Measurements from ENCODE around the gene PCBP3.
A peak's percentile ranks its signal among the peaks of the same experiment; 100 is the strongest.
"Not testable (repeated sequence)": the region's sequence is repeated elsewhere in the genome, so short reads cannot be mapped to it uniquely, and the experiment has no call there.

The PCBP3 gene

DNA sequence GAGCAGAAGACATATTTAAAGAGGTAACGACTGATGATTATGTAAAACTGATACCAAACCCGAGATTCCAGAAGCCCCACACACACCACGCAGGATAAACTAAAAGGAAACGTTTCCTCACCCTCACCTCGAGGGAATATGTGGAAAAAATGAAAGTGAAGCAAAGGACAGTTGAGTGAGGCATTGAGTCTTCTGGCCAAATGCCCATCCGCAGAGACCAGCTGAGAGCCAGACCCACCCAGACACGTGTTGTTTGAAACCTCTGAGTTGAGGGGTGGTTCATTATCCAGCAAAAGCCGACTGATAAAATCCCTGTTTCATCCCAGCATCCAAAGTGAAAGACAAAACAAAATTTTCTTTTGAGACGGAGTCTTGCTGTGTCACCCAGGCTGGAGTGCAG is 29.6 kb upstream of the PCBP3 start:
- no peak for DNase-seq

DNA sequence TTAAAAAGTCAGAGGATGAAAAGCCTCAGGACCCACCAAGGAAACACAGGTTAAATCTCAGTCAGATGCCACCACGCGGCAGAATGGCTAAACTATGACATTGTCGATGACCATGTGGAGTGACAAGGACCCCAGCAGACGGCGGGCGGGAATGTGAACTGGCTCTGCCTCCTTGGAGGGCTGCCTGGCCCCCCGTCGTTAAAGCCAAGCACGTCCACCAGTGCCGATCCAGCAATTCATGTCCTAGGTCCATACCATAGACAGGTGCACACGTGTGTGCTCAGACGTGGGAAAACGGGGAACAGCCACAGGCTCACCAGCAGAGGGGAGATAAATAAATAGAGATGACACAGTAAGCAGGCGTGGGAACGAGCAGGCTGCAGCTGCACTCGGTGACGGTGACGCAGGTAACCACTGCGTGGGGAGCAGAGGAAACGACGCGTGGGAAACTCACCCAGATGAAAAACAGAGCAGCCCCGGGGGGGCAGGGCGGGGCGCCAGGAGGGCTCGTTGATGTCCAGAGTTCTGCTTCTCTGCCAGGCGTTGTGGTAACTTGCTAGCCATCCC is 28.3 kb upstream of the PCBP3 start:
- DNase-seq, result peak; percentile 58

DNA sequence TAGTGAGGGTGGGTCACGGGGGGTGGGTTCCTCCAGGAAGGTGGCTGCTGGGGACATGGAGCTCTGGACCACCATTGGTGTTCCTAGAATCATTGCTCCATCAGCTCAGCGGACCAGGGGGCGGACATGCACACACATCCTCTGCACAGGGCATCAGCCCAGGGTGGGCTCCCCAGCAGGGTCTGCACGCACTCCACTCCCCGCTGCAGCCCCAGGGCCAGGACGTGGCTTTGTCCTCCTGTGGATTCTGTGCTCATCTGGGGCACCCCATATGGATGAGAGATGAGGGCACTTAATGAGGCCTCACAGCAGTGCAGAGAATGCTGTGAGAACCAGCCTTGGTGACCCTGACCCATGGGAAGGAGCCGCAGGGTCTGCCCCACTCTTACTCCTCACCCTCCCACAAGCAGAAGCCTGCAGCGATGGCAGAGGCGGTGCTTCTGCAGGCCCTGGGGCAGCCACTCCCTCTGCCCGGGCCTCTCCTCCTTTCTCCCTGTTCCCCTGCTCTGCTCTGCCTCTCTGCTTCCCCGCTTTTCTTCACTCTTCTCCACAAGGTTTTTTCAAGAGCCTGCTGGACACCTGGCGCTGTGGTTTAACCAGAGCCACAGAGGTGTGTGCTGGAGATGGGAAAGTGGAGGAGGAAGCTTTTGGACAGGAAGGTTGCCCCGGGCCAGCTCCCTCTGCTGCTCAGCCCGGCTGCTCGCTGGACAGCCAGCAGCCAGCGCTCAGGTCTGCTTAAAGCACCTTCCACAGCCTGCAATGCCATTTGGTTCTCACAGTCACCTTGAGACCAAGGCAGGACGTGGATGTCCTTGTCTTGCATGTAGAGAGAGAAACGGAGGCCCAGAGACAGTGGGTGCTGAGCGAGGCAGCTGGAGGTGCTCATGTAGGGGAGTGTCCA is 26.3 kb upstream of the PCBP3 start:
- DNase-seq, result peak; percentile 69

DNA sequence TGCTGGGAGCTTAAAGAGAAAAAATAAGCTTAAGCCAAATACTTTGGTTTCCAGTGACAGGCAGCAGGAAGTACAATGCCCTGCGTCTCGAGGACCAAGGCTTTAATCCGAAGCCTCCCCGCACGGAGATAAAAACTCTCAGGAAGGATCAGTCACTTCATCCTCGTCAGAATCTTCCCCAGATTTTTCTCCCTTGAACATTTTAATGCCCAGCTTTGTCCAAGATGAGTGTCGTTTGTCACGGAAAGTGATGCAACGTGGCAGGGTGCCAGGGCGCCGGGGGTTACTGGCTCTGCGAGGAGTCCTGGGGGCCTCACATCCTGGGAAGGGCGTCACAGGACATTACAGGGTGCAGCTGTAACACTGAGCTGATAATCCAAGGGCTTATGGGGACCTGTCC is 25.2 kb upstream of the PCBP3 start:
- no peak for DNase-seq

DNA sequence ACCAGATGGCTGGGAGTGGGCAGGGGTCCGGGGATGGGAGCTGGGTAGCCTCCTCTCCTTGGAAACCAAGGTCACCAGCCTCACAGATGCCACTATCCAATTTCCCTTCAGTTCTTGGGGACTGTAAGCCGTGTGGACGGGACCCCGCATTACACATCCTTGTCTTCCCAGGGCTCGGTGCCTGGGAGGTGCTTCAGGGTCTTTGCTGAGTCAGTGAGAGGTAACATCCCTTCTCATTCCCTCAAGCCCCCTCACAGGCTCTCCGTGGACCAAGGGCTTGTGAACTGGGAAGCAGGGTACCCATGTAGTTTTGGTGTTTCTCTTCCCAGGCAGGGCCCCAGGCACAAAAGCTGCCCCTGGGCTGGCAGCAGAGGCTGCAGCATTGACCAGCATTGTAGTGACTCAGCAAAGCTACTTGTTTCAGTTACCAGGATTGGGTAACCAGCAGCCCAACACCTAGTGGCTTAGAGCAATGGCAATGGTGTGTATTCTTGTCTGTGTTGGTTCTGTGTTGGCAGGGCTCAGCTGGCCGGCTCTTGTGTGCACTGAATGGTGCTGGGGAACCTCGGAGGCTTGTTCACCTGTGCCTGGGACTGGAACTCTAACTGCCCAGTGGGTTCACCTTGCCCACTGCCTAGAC is 24.6 kb upstream of the PCBP3 start:
- DNase-seq, result no peak

DNA sequence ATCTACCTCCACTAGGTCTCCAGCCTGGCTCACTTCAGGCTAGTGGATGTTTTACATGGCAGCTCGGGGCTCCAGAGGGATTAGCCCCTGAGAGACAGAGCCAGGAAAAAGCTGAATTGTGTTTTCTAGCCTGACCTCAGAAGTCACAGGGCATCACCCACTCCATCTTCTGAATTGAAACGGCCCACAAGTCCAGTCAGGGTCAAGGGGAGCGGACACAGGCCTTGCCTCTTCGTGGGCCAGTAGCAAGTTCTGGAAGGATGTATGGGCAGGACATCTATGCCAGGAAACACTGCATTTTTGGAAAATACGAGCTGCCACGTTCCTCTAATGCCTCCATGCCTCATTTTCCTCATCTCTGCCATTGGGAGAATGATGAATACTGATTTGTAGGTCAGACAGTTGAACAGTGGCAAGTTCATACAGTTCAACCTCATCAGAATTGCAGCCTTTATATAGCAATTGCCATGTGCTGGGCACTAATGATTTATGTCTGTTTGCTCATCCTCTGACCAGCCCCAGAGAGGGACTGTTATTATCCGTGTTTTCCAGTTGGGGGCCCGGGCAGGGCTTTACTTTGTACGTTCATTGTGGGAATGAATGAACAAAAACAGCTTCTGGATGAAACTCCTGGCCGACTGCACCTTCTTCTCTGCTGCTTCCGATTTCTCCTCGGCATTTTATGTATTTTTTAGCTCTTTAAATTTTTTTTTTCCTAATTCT is 23.2 kb upstream of the PCBP3 start:
- DNase-seq, result no peak

DNA sequence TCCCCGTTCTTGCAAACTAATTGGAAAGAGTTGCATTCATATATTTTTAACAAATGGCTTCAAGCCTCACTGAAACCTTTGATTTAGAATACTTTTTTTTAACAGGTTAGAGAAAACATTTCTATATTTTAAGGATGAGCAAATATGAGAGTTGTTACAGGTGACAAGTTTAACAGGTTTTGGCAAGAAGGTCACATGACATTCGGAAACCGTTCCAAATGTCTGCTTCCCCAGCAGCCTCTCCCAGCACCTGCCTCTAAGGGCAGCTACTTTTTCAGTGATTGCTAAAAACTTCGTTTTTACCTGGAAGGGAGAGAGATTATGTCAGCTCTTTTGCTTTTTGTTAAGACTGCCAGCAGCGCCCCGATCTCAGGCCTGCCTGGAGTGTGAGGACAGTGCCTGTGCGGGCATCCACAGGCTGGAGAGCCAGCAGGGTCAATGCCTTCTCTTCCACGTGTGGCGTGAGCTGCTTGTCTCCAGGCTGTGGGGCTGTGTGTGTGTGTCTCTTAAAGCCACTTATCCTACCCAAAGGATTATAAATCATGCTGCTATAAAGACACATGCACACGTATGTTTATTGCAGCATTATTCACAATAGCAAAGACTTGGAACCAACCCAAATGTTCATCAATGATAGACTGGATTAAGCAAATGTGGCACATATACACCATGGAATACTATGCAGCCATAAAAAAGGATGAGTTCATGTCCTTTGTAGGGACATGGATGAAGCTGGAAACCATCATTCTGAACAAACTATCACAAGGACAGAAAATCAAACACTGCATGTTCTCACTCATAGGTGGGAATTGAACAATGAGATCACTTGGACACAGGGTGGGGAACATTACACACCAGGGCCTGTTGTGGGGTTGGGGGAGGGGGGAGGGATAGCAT is 21.8 kb upstream of the PCBP3 start:
- not testable (repeated sequence) for DNase-seq

DNA sequence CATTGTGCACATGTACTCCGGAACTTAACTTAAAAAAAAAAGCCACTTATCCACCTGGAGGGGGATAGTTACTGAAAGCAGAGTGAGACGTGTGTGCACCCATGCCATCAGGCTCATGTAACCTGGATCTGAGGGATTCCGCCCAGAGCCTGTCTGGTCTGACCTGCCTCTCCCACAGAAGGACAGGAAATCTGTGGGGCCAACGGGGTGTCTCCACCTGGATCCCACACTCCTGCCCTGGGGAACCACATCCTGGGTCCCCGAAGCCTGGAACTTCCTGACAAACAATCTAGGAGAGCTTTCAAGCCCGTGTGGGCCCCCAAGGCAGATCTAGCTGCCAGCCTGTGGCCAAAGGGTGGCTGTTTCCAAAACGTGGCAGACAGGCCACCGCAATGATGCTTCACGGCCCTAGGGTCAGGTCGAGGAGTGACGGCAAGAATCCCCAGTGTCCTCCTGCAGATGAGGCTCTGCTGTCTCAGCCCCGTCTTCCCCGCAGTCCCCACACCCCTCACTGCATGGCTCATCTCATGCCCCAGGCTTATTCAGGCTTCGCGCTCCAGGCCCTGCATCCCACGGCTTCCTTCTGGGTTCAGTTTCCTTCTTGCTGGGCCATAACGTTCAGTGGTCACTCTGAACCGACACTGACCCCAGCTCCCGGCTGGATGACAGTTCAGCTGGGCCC is 21.0 kb upstream of the PCBP3 start:
- DNase-seq, result no peak

DNA sequence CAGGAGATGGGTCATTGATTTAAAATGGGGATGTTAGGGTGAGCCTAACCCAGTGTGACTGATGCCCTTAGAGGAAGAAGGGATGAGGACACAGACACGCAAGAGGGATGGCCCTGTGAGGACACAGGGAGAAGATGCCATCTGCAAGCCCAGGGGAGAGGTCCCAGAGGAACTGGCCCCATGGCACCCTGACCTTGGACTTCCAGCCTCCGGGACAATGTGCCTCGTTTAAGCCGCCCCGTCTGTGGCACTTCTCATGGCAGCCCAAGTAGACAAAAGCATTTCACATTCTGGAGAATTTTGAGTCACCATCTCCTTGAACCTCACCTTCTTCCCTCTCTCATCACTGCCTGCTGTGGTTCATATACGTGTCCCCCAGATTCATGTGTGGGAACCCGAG is 20.1 kb upstream of the PCBP3 start:
- DNase-seq, result no peak

DNA sequence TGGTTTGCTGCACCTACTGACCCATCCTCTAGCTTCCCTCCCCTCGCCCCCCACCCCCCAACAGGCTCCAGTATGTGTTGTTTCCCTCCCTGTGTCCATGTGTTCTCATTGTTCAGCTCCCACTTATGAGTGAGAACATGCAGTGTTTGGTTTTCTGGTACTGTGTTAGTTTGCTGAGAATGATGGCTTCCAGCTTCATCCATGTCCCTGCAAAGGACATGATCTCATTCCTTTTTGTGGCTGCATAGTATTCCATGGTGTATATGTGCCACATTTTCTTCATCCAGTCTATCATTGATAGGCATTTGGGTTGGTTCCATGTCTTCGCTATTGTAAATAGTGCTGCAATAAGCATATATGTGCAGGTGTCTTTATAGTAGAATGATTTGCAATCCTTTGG is 17.4 kb upstream of the PCBP3 start:
- DNase-seq, result not testable (repeated sequence)

DNA sequence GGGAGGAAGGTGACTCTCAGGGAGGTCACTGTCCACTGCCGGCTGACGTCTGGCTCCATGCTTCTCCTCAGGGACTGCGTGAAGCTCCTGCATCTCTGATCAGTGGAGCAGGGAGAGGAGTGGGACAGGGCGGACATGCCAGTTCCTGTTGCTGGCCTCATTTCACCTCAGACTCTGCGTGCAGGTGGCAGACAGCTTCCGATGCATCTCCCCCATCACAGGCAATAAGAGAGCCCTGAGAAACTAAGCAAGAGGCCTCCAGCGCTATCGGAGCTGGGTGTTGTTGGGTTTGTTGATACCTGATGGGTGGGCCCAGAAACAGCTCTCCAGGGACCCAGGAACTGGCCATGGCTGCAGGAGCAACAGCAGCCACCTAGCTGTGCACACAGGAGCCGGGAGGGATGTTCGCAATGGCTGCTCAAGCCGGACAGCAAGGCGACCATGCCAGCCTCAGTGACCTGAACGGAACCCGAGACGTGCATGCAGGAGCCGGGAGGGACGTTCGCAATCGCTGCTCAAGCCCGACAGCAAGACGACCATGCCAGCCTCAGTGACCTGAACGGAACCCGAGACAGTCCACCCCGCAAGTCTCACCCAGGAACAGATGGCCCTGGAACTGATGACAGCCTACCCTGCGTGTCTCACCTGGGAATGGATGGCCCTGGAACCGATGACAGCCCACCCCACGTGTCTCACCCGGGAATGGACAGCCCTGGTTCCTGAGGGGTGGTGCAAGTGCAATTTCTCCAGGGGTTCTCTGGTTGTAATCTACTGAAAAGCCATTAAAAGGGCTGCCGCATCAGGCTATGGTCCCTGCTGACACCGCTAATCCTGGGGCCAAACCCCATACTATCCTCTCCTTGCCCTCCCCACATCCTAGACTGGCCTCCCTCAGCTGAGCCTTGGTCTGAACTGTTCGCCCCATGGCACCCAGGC is 14.2 kb upstream of the PCBP3 start:
- no peak for DNase-seq

DNA sequence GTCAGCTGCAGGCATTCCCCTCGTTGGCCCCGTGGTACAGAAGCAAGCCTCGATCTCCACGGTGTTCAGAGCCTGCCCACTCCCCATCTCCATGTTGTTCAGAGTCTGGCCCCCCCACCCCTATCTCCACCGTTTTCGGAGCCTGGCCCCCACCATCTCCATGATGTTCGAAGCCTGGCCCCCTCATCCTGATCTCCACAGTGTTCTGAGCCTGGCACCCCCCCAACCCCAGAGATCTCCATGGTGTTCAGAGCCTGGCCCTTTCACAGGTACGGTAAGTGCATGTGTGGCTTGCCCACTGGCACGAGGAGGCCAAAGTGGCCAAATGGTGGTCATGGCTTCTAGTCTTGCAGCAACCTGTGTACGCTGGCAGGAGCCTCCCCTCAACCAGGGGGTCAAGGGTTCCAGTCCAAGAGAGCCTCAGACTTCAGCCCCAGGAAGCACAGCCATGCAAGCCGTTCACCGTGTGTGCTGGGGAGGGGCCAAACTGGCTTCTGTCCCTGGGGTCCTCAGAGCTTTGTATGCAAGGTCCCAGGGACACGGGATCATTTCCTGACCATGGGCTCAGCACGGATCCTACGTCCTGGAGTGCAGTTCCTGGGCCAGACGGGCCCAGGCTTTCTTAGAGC is 13.3 kb upstream of the PCBP3 start:
- DNase-seq, result no peak

DNA sequence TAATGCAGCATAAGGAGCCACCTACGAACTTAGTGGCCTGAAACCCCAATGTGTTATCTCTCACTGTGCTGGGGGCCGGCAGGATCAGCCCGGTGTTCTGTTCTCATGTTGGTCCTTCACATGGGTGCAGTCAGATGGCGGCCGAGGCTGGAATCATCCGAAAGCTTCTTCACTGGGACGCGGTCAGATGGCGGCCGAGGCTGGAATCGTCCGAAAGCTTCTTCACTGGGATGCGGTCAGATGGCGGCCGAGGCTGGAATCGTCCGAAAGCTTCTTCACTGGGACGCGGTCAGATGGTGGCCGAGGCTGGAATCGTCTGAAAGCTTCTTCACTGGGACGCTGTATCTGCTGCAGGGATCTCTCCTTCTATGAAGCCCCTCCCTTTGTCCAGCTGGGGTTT is 12.6 kb upstream of the PCBP3 start:
- DNase-seq, result no peak

DNA sequence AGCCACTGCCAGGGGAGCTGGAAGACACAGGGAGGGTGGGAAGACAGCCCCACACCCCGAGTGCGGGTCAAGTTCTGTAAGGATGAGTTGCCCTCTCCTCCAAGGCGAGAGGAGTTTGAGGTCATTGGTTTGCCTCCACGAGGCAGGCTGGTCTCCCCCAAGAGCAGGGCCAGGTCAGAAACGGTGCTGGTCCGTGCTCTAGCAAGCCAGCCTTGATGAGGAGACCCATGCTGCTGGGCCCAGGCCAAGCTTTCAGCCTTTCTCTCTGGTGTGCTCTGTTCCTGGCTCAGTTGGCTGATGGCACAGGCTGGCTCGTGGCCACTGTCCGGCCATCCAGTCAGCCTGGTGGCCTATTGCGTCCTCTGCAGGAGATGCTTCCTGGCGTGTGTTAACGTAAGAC is 12.0 kb upstream of the PCBP3 start:
- DNase-seq, result no peak

DNA sequence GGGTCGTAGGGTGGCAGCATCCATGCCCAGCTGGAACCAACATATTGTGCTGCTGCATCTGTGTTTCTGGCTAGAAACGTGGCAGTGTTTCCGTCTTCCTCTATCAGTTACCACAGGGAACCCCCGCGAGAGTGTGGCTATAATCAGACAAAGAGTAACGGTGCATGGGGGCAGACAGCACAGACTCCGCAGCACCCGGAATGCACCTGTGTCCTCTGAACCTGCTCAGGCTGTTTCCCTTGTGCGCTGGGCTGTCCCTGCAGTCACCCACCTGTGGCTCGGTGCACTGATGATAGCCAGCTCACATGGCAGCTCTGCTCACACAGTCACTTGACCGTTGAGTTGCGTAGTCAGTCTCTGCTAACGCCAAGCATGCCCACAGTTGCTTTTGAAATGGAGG is 11.4 kb upstream of the PCBP3 start:
- DNase-seq, result no peak

DNA sequence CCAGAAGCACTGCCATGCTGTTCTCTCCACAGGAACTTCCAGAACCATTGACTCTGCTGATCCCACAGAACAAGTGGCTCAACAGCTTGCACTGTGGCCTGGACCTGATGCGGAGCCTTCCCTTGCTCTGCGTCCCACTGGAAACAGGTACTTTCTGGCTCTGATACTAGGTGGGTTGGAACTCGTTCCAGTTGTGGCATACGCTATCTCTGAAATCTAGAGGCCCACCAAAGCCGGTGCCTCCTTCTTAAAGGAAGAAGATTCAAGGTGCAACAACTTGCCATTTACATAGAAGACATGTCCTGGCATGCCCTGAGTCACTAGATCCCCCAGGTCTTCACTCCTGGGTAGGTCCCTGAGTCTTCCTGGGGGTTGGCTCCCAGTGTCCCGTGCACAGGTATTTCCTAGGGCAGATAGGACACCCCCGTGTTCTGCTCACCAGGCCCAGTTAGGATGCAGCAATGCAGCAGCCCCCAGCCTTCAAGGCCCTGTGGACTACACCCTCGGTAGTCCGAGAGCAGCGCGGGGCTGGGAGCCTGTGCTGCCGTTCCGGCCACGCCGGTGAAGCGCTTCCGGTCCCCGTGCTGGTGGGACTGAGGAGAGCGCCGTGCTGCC is 10.8 kb upstream of the PCBP3 start:
- no peak for DNase-seq

DNA sequence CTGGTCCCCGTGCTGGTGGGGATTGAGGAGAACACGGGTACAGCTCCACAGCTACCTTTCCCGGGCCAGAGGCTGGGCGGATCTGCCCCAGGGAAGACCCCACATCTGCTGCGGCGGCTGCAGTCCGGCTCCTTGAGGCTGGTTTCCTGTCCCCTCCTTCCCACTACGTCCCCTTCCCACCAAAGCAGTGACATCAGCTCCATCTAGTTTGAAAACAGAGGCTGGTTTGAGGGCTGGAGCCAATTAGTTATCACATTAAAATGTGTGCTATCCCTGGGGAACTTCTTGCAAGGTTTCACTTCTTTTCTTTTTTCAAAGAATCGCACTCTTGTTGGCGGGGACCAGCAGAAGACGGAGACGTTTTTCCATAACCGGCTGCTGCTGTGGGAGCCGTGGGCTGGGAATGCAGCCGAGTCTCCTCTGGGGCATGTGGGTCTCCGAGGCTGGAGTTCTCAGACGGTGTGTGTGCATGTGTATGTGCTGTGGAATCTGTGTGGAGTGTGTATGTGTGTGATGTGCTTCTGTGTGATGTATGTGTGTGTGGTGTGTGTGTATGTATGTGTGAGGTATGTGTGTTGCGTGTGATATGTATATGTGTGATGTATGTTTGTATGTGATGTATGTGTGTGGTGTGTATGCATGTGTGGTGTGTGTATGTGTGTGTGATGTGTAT is 8.9 kb upstream of the PCBP3 start:
- no peak for DNase-seq

DNA sequence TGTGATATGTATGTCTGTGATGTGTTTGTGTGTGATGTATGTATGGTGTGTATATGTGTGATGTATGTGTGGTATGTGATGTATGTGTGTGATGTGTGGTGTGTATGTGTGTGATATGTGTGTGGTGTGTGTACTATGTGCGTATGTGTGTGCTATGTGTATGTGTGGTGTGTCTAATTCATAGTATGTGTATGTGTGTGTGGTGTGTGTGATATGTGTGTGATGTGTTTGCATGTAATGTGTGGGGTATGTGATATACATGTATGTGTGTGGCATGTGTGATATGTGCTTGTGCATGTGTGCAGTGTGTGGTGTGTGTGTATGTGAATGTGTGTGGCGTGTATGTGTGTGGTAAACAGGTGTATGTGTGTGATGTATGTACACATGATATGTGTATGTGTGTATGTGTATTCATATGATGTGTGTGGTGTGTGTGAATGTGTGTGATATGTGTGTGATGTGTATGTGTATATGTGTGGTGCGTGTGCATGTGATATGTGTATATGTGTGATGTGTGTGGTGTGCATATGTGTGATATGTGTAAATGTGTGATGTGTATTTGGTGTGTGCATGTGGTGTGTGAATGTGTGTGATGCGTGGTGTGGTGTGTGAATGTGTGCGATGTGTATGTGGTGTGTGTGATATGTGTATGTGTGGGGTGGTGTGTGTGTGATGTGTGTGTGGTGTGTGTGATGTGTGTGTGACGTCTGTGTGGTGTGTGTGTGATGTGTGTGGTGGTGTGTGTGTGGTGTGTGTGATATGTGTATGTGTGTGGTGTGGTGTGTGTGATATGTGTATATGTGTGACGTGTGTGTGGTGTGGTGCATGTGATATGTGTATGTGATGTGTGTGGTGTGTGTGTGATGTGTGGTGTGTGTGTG is 8.0 kb upstream of the PCBP3 start:
- DNase-seq, result no peak

Data from retina (tissue), 1 donor.